HepG2 (cell line): Measurements from ENCODE around the gene SYCE3. TPM values are rescaled to one million over a fixed set of nuclear protein-coding genes. Genes with fewer than 3 reads are reported as not detected.

ENCODE experiments used
- PHF21A ChIP-seq: sonication (generic); formaldehyde crosslinking; IDR thresholded peaks from 2 replicates; pipeline ENCODE4 v1.5.0; 2020; ENCODE audit warnings: mild to moderate bottlenecking, missing genetic modification reagents
- SPEN ChIP-seq: sonication (generic); formaldehyde crosslinking; IDR thresholded peaks from 2 replicates; pipeline ENCODE4 v1.5.1; 2020; ENCODE audit warnings: low read depth, mild to moderate bottlenecking, missing genetic modification reagents
- ZNF441 ChIP-seq: sonication (generic); formaldehyde crosslinking; IDR thresholded peaks from 2 replicates; pipeline ENCODE4 v1.7.0; 2021; ENCODE audit warnings: missing genetic modification reagents, borderline replicate concordance
- ZNF776 ChIP-seq: sonication (generic); formaldehyde crosslinking; IDR thresholded peaks from 2 replicates; pipeline ENCODE4 v1.4.0; 2020; ENCODE audit warnings: mild to moderate bottlenecking, missing genetic modification reagents
- polyA plus RNA-seq, 8 experiments: library from polyadenylated mRNA; depleted of rRNA in 3 of 8; stranded (reverse) in 7 of 8; unstranded in 1 of 8; fragments of >200 nt; fragmentation: Illumina TruSeq in 4 of 8; extraction: Trizol in 4 of 8; gene quantifications; 2 replicates each; pipeline versions ENCODE4 v1.2.1 to v1.2.3, GENCODE V29; 2011 to 2016; ENCODE audit warnings: low read depth in 4 of 8, missing spikeins in 1 of 8, mixed read lengths in 1 of 8; ENCODE audit not compliant: insufficient read depth in 1 of 8
- total RNA-seq, 5 experiments: library from RNA; depleted of rRNA; stranded (reverse); fragments of >200 nt; fragmentation: Illumina TruSeq; extraction: Trizol; gene quantifications; 2 replicates each; pipeline ENCODE4 v1.2.3, GENCODE V29; 2016; ENCODE audit warnings: low read depth in 1 of 5
- TF ChIP-seq, protein P1 (sequence below): sonication (generic); formaldehyde crosslinking; IDR thresholded peaks from 2 replicates; pipeline ENCODE4 v1.4.0; 2020; ENCODE audit warnings: missing genetic modification reagents
- TF ChIP-seq, protein P2 (sequence below), 2 experiments: sonication (generic) in 1 of 2; formaldehyde crosslinking in 1 of 2; IDR thresholded peaks; 2 replicates each; pipeline versions ENCODE4 v1.6.1 to v1.9.0; 2014 to 2022; ENCODE audit warnings: antibody characterized with exemption in 1 of 2, borderline replicate concordance in 1 of 2, inconsistent platforms in 1 of 2, low read depth in 1 of 2, missing genetic modification reagents in 1 of 2
- TF ChIP-seq, protein P3 (sequence below): sonication (generic); formaldehyde crosslinking; IDR thresholded peaks from 2 replicates; pipeline ENCODE4 v1.9.0; 2021; ENCODE audit warnings: missing genetic modification reagents, borderline replicate concordance
- TF ChIP-seq, protein P4 (sequence below): IDR thresholded peaks from 2 replicates; pipeline ENCODE4 v1.6.1; 2012; ENCODE audit warnings: low read length, improper control_type of control experiment

The SYCE3 gene
- total and polyA plus RNA-seq, 2 of the 13 experiments (the other 11 are each of a cell fraction or from before 2014, with no cell fraction given), result not detected

DNA sequence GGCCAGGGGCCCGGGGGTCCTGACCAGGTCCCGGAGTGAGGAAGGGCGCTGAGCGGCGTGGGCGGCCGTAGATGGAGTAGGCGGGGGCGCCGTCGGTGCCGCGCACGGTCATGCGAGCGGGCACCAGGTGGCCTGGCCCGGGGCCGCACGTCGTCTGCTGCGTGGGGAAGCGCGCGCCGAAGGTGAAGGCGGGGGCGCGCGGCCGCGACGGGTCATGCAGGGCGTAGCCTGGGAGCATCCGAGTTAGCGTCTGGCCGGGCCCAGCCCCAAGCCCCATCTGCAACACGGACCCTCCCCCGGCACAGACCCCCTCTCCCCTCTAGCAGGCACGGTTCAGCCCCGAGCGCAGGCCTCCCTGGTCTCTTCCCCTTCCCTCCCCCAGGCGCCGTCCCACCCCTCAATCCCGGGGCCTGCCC, 31.2 kb downstream of the SYCE3 start (continued):
- TF ChIP-seq PHF21A (CRISPR knock-in tag) (no peak), SPEN (CRISPR knock-in tag) (no peak; the same call in 1 of the 2 replicates), ZNF441 (CRISPR knock-in tag) (0 out of 2 replicates have a peak, but pooled peaks have one; percentile 11), ZNF776 (CRISPR knock-in tag) (0 out of 2 replicates have a peak, but pooled peaks have one; percentile 41)
- TF ChIP-seq, protein P1, sequence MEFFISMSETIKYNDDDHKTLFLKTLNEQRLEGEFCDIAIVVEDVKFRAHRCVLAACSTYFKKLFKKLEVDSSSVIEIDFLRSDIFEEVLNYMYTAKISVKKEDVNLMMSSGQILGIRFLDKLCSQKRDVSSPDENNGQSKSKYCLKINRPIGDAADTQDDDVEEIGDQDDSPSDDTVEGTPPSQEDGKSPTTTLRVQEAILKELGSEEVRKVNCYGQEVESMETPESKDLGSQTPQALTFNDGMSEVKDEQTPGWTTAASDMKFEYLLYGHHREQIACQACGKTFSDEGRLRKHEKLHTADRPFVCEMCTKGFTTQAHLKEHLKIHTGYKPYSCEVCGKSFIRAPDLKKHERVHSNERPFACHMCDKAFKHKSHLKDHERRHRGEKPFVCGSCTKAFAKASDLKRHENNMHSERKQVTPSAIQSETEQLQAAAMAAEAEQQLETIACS, result peak; percentile 86
- TF ChIP-seq, protein P2, sequence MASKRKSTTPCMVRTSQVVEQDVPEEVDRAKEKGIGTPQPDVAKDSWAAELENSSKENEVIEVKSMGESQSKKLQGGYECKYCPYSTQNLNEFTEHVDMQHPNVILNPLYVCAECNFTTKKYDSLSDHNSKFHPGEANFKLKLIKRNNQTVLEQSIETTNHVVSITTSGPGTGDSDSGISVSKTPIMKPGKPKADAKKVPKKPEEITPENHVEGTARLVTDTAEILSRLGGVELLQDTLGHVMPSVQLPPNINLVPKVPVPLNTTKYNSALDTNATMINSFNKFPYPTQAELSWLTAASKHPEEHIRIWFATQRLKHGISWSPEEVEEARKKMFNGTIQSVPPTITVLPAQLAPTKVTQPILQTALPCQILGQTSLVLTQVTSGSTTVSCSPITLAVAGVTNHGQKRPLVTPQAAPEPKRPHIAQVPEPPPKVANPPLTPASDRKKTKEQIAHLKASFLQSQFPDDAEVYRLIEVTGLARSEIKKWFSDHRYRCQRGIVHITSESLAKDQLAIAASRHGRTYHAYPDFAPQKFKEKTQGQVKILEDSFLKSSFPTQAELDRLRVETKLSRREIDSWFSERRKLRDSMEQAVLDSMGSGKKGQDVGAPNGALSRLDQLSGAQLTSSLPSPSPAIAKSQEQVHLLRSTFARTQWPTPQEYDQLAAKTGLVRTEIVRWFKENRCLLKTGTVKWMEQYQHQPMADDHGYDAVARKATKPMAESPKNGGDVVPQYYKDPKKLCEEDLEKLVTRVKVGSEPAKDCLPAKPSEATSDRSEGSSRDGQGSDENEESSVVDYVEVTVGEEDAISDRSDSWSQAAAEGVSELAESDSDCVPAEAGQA (IDR thresholded peaks at IDR 0.05; ENCODE audit: low read depth), result no peak
- TF ChIP-seq, protein P2 (CRISPR knock-in tag; IDR thresholded peaks at IDR 0.05; ENCODE audit: borderline replicate concordance), result no peak
- TF ChIP-seq, protein P3, sequence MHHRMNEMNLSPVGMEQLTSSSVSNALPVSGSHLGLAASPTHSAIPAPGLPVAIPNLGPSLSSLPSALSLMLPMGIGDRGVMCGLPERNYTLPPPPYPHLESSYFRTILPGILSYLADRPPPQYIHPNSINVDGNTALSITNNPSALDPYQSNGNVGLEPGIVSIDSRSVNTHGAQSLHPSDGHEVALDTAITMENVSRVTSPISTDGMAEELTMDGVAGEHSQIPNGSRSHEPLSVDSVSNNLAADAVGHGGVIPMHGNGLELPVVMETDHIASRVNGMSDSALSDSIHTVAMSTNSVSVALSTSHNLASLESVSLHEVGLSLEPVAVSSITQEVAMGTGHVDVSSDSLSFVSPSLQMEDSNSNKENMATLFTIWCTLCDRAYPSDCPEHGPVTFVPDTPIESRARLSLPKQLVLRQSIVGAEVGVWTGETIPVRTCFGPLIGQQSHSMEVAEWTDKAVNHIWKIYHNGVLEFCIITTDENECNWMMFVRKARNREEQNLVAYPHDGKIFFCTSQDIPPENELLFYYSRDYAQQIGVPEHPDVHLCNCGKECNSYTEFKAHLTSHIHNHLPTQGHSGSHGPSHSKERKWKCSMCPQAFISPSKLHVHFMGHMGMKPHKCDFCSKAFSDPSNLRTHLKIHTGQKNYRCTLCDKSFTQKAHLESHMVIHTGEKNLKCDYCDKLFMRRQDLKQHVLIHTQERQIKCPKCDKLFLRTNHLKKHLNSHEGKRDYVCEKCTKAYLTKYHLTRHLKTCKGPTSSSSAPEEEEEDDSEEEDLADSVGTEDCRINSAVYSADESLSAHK (CRISPR knock-in tag), result no peak
- TF ChIP-seq, protein P4, sequence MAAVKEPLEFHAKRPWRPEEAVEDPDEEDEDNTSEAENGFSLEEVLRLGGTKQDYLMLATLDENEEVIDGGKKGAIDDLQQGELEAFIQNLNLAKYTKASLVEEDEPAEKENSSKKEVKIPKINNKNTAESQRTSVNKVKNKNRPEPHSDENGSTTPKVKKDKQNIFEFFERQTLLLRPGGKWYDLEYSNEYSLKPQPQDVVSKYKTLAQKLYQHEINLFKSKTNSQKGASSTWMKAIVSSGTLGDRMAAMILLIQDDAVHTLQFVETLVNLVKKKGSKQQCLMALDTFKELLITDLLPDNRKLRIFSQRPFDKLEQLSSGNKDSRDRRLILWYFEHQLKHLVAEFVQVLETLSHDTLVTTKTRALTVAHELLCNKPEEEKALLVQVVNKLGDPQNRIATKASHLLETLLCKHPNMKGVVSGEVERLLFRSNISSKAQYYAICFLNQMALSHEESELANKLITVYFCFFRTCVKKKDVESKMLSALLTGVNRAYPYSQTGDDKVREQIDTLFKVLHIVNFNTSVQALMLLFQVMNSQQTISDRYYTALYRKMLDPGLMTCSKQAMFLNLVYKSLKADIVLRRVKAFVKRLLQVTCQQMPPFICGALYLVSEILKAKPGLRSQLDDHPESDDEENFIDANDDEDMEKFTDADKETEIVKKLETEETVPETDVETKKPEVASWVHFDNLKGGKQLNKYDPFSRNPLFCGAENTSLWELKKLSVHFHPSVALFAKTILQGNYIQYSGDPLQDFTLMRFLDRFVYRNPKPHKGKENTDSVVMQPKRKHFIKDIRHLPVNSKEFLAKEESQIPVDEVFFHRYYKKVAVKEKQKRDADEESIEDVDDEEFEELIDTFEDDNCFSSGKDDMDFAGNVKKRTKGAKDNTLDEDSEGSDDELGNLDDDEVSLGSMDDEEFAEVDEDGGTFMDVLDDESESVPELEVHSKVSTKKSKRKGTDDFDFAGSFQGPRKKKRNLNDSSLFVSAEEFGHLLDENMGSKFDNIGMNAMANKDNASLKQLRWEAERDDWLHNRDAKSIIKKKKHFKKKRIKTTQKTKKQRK, result no peak
